Measurements from ENCODE around the gene JKAMP.

GRCh38 chr14:59543873-59544272 lies 59.6 kb downstream of the JKAMP start:
- no peak for TF ChIP-seq EZH2phosphoT487 (IDR thresholded peaks at IDR 0.05; ENCODE audit: low read depth)
- TF ChIP-seq, protein P1, sequence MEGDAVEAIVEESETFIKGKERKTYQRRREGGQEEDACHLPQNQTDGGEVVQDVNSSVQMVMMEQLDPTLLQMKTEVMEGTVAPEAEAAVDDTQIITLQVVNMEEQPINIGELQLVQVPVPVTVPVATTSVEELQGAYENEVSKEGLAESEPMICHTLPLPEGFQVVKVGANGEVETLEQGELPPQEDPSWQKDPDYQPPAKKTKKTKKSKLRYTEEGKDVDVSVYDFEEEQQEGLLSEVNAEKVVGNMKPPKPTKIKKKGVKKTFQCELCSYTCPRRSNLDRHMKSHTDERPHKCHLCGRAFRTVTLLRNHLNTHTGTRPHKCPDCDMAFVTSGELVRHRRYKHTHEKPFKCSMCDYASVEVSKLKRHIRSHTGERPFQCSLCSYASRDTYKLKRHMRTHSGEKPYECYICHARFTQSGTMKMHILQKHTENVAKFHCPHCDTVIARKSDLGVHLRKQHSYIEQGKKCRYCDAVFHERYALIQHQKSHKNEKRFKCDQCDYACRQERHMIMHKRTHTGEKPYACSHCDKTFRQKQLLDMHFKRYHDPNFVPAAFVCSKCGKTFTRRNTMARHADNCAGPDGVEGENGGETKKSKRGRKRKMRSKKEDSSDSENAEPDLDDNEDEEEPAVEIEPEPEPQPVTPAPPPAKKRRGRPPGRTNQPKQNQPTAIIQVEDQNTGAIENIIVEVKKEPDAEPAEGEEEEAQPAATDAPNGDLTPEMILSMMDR (IDR thresholded peaks at IDR 0.05; ENCODE audit: low read depth, low read length): no peak
